Left colon (tissue), 2 donors: ENCODE measurements around the gene TBCK. TPM values are rescaled to one million over a fixed set of nuclear protein-coding genes. Genes with fewer than 3 reads are reported as not detected.

Source experiments
- total RNA-seq, 2 donors: library from RNA; stranded (reverse); fragmentation: NEBNext Ultra II Directional; extraction: Animal tissue kit (Norgen Biotek cat#: 25700); gene quantifications; one replicate each; pipeline ENCODE4 v1.2.1, GENCODE V29; 2021
- donor health status: DM: no; HTN: no; CAD: no.
- donor health status: DM: yes; HTN: yes; CAD: no.

The TBCK gene
- total RNA-seq, 2 donors from 2014 or later: 28.1 to 29.2 TPM

Other genes with a start within 250 kb of the TBCK start
- gene AIMP1, start 341 bp upstream of the TBCK start, total RNA-seq: 10 to 100 TPM; 40.6 to 50.8 TPM
- gene GIMD1, start 52.6 kb upstream of the TBCK start, total RNA-seq: not detected